Superior temporal gyrus (tissue), 1 donor: ENCODE results near the gene JMJD7.

Experiments
- DNase-seq: peaks from one replicate; pipeline ENCODE4 v3.0.0-alpha.2; 2016; ENCODE audit errors: extremely low spot score

The JMJD7 gene

GRCh38 chr15:41827880-41828806 is at the start of gene JMJD7:
JMJD7 (plus strand) TSS chr15:41828092; CDS start chr15:41828125, 33 bp downstream.
- DNase-seq: peak; percentile 86

GRCh38 chr15:41778521-41778920 is 49.4 kb upstream of the JMJD7 start:
- DNase-seq: no peak

DNA sequence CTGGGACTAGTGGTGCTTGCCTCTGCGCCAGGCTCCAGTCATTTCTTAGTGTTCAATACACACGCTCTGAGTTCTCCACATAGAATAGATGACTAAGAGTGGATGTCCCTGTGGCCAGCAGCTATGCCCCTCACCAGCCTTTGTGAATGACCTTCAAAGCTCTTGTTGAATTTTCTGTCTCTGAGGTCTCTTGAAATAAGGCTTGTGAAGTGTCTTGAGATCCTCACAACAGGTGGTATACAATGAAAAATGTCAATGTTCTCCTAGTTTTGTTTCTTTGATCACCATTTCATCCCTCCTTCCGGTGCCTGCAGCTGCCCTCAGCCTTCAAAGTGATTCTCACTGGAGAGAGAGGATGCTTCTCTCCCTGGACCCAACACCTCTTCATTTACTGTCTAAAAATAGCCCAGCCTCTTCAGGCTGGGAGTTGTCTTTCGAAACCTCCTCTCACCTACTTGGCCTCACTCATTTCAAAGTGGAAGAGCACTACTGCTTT is 48.2 kb upstream of the JMJD7 start:
- no peak for DNase-seq

GRCh38 chr15:41780266-41780665 is 47.6 kb upstream of the JMJD7 start:
- DNase-seq: peak; percentile 30

- DNase-seq: no peak
These were observed 47.2 kb upstream of the JMJD7 start for GRCh38 chr15:41780727-41781126.

GRCh38 chr15:41782371-41783282 is 45.3 kb upstream of the JMJD7 start:
- DNase-seq: no peak

- no peak for DNase-seq
These were observed 44.6 kb upstream of the JMJD7 start for GRCh38 chr15:41783296-41783695.

GRCh38 chr15:41788262-41788661 is 39.6 kb upstream of the JMJD7 start:
- no peak for DNase-seq

GRCh38 chr15:41789236-41789635 is 38.7 kb upstream of the JMJD7 start:
- peak; percentile 34 for DNase-seq

GRCh38 chr15:41789662-41790061 is 38.2 kb upstream of the JMJD7 start:
- DNase-seq: peak; percentile 41

- DNase-seq: no peak
These were observed 37.7 kb upstream of the JMJD7 start for GRCh38 chr15:41790169-41790568.

DNA sequence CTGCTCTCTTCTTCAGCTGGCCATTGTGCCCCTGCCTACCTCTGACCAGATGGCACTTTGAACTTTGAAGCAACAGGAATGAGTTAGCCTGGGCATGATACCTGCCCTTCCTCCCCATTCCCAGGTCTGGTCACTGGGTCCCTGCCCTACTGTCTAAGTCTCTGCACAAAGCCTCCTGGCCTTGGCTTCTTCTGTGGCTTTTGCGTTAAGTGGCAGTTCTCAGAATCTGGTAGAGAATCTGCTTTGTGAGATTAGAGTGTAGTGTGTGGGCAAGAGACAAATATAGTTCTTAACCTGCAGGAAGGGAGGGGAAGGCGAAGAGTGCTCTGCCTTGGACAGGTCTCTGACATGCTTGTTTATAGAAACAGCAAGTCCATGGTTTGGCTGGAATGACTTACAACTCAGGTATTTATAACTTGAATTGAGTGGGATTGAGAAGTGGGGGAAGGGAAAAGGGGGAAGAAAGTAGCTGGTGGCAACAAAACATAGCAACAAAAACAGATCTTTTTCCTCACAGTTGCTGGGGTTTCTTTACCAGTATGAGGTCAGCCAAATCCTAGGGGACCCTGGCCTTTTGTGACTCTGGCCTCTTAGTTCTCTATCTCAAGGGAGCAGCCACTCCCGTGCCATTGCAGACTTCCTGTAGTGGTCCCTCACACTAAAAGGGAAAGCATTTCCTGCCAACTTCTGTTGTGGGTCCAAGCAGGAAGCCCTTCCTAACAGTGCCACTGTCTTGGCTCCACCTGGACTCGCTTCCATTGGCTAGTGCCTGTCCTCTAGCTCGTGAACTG is 36.9 kb upstream of the JMJD7 start:
- no peak for DNase-seq

DNA sequence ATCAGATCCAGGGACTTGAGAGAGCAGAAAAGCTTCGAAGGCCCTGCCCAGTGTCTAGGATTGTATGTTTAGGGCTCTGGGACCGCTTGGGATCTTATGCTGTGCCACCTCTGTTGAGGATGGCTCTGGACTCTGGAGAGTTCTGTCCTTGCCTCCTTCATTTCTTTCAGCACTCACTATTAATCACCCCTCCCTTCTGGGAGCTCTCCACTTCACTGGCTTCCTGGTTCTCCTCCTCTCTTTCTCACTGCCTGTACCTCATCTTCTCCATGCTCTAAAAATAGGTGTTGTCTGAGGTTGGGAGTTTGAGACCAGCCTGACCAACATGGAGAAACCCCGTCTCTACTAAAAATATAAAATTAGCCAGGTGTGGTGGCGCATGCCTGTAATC is 36.4 kb upstream of the JMJD7 start:
- no peak for DNase-seq

- no peak for DNase-seq
These were observed 35.8 kb upstream of the JMJD7 start for GRCh38 chr15:41792000-41792637.

DNA sequence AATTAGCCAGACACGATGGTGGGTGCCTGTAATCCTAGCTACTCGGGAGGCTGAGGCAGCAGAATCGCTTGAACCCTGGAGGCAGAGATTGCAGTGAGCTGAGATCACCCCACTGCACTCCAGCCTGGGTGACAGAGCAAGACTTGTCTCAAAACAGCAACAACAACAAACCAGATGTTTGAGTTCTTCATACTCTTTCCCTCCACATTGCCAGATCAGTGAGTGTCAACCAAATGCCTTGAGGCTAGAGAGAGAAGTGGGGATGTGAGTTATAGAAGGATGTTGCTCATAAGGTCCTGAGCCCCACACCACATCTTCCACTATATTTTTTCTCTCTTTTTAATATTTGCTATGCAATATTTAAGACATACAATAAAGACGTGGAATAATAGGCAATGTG is 33.8 kb upstream of the JMJD7 start:
- no peak for DNase-seq

GRCh38 chr15:41795996-41796856 is 31.7 kb upstream of the JMJD7 start:
- DNase-seq: peak; percentile 29

DNA sequence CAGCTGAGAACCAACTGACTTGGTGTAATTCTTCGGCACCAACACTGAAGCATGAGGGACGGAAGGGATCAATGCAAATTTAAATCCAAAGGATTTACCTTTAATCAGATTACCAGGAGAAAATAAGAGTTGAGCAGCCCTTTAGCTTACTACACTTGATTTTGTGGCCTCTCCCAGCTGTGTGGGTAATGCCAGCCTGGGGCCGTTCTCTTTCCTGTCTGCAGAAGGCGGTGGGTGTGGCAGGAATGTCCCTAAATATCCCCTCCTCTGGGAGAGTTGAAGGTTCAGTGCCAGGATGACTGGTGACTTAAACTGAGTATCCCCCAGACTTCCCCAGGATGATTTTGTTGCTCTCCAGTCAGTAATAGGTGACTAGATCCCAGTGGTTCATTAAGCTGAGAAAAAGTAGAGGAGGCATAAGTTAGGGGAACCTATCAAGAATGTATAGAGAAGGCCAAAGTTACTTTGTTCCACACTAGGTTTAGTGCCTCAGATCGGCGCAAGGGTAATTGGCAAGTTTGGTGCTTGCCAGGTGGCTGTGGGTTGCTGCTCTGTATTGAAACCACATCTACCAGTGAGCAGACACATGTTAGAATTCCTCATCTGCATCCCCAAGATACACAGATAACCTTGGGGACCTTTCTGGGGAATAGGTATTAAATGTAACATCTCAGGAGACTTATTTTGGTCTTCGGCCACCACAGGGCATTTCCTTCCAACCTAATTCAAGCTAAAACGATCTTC is 30.5 kb upstream of the JMJD7 start:
- DNase-seq: no peak

DNA sequence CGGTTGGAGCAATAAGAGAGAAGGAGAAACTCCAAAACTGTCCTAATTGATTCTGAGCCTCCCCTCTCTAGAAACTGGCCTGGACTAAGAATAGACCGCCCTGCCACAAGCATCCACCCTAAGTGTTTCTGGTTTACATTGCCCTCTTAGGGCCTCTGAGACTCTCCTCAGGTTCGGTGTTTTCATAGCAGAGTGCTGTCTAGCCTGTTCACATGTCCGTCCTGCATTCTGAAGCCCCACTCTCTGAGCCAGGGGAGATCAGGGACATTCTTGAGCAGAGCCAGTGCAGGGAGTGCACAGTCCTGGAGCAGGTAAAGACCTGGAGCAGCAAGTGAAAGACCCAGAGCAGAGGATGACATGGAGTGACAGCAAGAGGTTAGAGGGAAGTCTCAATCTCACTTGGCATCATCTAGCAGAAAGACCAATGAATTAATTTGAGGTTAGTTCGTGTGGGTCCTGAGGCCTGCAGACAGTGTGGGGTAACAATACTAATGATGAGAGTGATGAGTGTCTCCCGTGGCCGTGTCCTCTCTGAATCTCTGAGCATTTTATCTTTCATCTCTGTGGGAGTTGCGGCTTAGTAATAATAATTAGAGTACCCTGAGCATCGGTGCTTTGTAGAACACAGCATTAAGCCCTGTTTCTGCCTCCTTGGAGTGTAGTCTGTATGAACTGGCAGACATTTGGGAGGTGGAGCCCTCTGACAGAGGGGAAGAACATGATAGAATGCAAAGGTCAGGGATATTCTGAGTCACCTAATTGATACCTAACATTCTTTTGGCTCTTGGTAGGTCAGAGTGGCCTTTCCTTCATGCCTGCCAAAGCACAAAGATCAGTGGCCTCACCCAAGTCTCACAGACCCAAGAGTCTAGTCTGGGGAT is 29.0 kb upstream of the JMJD7 start:
- DNase-seq: no peak

- DNase-seq: no peak
These were observed 28.4 kb upstream of the JMJD7 start for GRCh38 chr15:41799488-41799805.
